Measurements from ENCODE around the gene SLC66A2.
"Not testable (repeated sequence)": the region's sequence is repeated elsewhere in the genome, so short reads cannot be mapped to it uniquely, and the experiment has no call there.

SLC66A2 gene

GRCh38 chr18:79951545-79952455, at the start of gene SLC66A2:
Gene SLC66A2, minus strand, starts transcription at chr18:79951653. Its CDS starts 727 bp downstream, at chr18:79950926.
- DNase-seq: peak; percentile 96

GRCh38 chr18:80000877-80001276, 49.4 kb upstream of the SLC66A2 start:
- no peak for DNase-seq

- DNase-seq: not testable (repeated sequence)
These were observed 48.2 kb upstream of the SLC66A2 start for GRCh38 chr18:79999701-80000100.

- no peak for DNase-seq
These were observed 40.0 kb upstream of the SLC66A2 start for GRCh38 chr18:79991494-79991893.

- no peak for DNase-seq
These were observed 37.7 kb upstream of the SLC66A2 start for GRCh38 chr18:79989195-79989497.

GRCh38 chr18:79988451-79989194, 37.2 kb upstream of the SLC66A2 start, which contains the start of gene TXNL4A:
Gene TXNL4A, minus strand, starts transcription at chr18:79988563. Its CDS starts 171 bp downstream, at chr18:79988392.
- DNase-seq: peak; percentile 77

- peak; percentile 50 for DNase-seq
These were observed 36.6 kb upstream of the SLC66A2 start for GRCh38 chr18:79988071-79988450.

- DNase-seq: no peak
These were observed 36.1 kb upstream of the SLC66A2 start for GRCh38 chr18:79987566-79987965.

- no peak for DNase-seq
These were observed 35.3 kb upstream of the SLC66A2 start for GRCh38 chr18:79986726-79987125.

GRCh38 chr18:79985172-79985571, 33.7 kb upstream of the SLC66A2 start:
- DNase-seq: no peak

GRCh38 chr18:79983793-79984192, 32.3 kb upstream of the SLC66A2 start:
- DNase-seq: no peak

GRCh38 chr18:79983253-79983652, 31.8 kb upstream of the SLC66A2 start:
- no peak for DNase-seq

- DNase-seq: no peak
These were observed 31.3 kb upstream of the SLC66A2 start for GRCh38 chr18:79982736-79983135.

GRCh38 chr18:79980585-79980984, 29.1 kb upstream of the SLC66A2 start:
- DNase-seq: no peak

- no peak for DNase-seq
These were observed 28.4 kb upstream of the SLC66A2 start for GRCh38 chr18:79979843-79980242.

- no peak for DNase-seq
These were observed 24.7 kb upstream of the SLC66A2 start for GRCh38 chr18:79975985-79976680.

- no peak for DNase-seq
These were observed 23.6 kb upstream of the SLC66A2 start for GRCh38 chr18:79975043-79975442.

- DNase-seq: no peak
These were observed 22.7 kb upstream of the SLC66A2 start for GRCh38 chr18:79974025-79974654.

GRCh38 chr18:79973517-79973916, 22.1 kb upstream of the SLC66A2 start:
- no peak for DNase-seq

GRCh38 chr18:79972720-79973119, 21.3 kb upstream of the SLC66A2 start:
- DNase-seq: no peak

GRCh38 chr18:79971986-79972385, 20.5 kb upstream of the SLC66A2 start:
- DNase-seq: no peak

- DNase-seq: no peak
These were observed 19.9 kb upstream of the SLC66A2 start for GRCh38 chr18:79971211-79971952.
